HG03460 (cell line): ENCODE measurements around the gene PUDP.

Source experiments
- ATAC-seq: cut with Tn5 transposase; IDR thresholded peaks from one replicate; pipeline ENCODE4 v1.9.1; 2021; ENCODE audit not compliant: unreplicated experiment

Gene PUDP

GRCh38 chrX:7076245-7076661 lies 71.7 kb downstream of the PUDP start:
- ATAC-seq: no peak

GRCh38 chrX:7074908-7075204 lies 73.1 kb downstream of the PUDP start:
- ATAC-seq: no peak

- ATAC-seq: no peak
Observed at GRCh38 chrX:7074148-7074907, 73.6 kb downstream of the PUDP start.

- ATAC-seq: no peak
Observed at GRCh38 chrX:7073336-7073735, 74.6 kb downstream of the PUDP start.

- ATAC-seq: no peak
Observed at GRCh38 chrX:7072856-7073255, 75.1 kb downstream of the PUDP start.

GRCh38 chrX:7071390-7071789 lies 76.6 kb downstream of the PUDP start:
- ATAC-seq: no peak

GRCh38 chrX:7069556-7069955 lies 78.4 kb downstream of the PUDP start:
- no peak for ATAC-seq

- ATAC-seq: no peak
Observed at GRCh38 chrX:7068939-7069367, 79.0 kb downstream of the PUDP start.

GRCh38 chrX:7067256-7067655 lies 80.7 kb downstream of the PUDP start:
- no peak for ATAC-seq

GRCh38 chrX:7065473-7065872 lies 82.5 kb downstream of the PUDP start:
- ATAC-seq: no peak

- no peak for ATAC-seq
Observed at GRCh38 chrX:7062903-7063302, 85.0 kb downstream of the PUDP start.

GRCh38 chrX:7062276-7062675 lies 85.7 kb downstream of the PUDP start:
- no peak for ATAC-seq

- ATAC-seq: no peak
Observed at GRCh38 chrX:7061429-7061828, 86.5 kb downstream of the PUDP start.

- no peak for ATAC-seq
Observed at GRCh38 chrX:7060444-7060843, 87.5 kb downstream of the PUDP start.

GRCh38 chrX:7059859-7060258 lies 88.1 kb downstream of the PUDP start:
- ATAC-seq: no peak

- peak; percentile 93 for ATAC-seq
Observed at GRCh38 chrX:7059214-7059838, 88.6 kb downstream of the PUDP start.

- ATAC-seq: no peak
Observed at GRCh38 chrX:7055386-7056137, 92.4 kb downstream of the PUDP start.

GRCh38 chrX:7054219-7055216 lies 93.4 kb downstream of the PUDP start:
- ATAC-seq: no peak

- no peak for ATAC-seq
Observed at GRCh38 chrX:7052541-7052940, 95.4 kb downstream of the PUDP start.

- ATAC-seq: no peak
Observed at GRCh38 chrX:7050271-7050670, 97.7 kb downstream of the PUDP start.

GRCh38 chrX:7047951-7048350 lies 100.0 kb downstream of the PUDP start:
- ATAC-seq: no peak
